Stomach (tissue), 4 donors: Measurements from ENCODE around the gene BNC2.

Experiments used
- CTCF ChIP-seq, 7 experiments: fragments of 450-650 bp in 4 of 7; fragments of 200-600 bp in 3 of 7; sonication (generic) in 3 of 7; IDR thresholded peaks; one replicate each; pipeline ENCODE4 v1.5.1; 2016 to 2019; ENCODE audit warnings: antibody characterized with exemption in 7 of 7, control low read depth in 2 of 7, mild to moderate bottlenecking in 1 of 7
- EP300 ChIP-seq: sonication (generic); formaldehyde crosslinking; IDR thresholded peaks from one replicate; pipeline ENCODE4 v1.6.1; 2017; ENCODE audit warnings: antibody characterized with exemption
- POLR2A ChIP-seq, 4 donors: fragments of 450-650 bp; IDR thresholded peaks; one replicate each; pipeline ENCODE4 v1.6.1; 2016; ENCODE audit warnings: antibody characterized with exemption in 4 of 4, control low read depth in 2 of 4, mild to moderate bottlenecking in 1 of 4, moderate library complexity in 1 of 4
- POLR2AphosphoS5 ChIP-seq, 3 donors: sonication (generic); formaldehyde crosslinking; IDR thresholded peaks; one replicate each; pipeline ENCODE4 v1.6.1; 2016; ENCODE audit warnings: antibody characterized with exemption in 3 of 3

GRCh38 chr9:16377311-16377710 is 493.2 kb downstream of the BNC2 start:
- no peak for TF ChIP-seq POLR2A (IDR thresholded peaks at IDR 0.05)
- TF ChIP-seq CTCF (IDR thresholded peaks at IDR 0.05) = no peak
- TF ChIP-seq POLR2AphosphoS5 (IDR thresholded peaks at IDR 0.05) = no peak
- no peak for TF ChIP-seq EP300
